Measurements from ENCODE around the gene ERC2.

Gene ERC2

DNA sequence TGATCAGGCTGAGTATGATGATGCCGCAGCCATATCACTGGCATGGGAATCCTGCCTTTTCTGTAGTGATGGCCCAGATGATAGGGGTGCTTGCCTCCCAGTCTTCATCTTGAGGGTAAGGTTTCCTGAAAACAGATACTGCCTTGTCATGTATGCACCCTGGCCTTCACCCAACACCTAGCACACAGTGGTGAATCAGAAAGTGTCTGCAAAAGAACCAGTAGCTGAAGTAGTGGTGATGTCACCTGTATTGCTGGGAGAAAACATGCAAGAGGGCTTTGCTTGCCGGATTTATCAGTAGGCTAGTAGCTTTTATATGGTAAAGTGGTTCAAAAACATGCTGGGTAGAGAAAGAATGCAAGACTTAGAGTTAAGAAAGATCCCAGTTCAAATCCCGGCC, 561.4 kb downstream of the ERC2 start:
- DNase-seq (no peak), ATAC-seq (no peak)
- Mint-ChIP-seq H3K4me1 (no peaks in the 10 kb centered on the region), H3K27ac (no peak overlapping the region), H3K4me3 (no peak overlapping the region), H3K27me3 (peaks cover 4% of the 10 kb centered on the region), H3K9me3 (no peaks in the 10 kb centered on the region), H3K36me3 (ENCODE audit: low read depth) (no peaks in the 10 kb centered on the region)

DNA sequence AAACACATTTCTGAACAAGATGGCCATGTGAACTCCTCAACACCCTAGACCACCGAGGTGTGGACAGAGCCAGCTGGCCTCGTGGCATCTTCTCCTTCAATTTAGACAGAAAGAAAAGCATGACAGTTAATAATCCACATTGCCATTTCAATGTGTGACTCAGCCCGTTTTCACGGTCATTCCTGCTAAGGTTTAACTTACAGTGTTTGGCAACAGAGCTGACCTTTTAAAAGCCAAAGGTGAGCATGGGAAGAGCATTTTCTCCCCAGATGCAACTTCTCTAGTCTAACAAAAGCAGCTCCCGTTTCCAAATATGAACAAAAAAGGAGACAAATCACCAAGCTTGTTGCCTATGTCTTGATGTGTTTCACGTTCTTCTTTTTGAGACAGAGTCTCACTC, 563.6 kb downstream of the ERC2 start:
- Mint-ChIP-seq H3K4me3 (no peak overlapping the region), H3K27me3 (peaks cover 4% of the 10 kb centered on the region), H3K36me3 (ENCODE audit: low read depth) (no peaks in the 10 kb centered on the region), H3K4me1 (no peaks in the 10 kb centered on the region), H3K9me3 (no peaks in the 10 kb centered on the region), H3K27ac (no peak overlapping the region)
- ATAC-seq (no peak), DNase-seq (no peak)

DNA sequence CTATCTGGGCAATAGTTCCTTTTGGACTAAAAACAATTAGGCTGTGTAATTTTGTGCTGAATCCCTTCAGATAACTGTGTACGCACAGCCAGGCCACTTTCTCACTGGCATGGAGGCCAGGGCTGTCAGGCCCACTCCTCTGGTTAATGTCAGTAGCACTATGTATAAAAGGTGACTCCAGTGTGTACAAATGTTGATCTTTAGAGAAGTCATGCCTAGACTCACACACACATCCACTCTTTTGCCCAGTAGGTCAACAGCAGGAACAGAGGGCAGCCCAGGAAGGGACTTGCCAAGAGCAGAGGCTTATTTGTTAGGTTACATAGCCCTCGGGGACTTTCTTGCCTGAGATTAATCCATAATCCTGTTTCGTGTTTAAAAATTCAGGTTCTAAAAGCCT, 564.6 kb downstream of the ERC2 start:
- no peaks in the 10 kb centered on the region for H3K9me3 Mint-ChIP-seq
- peaks cover 2% of the 10 kb centered on the region for H3K27me3 Mint-ChIP-seq
- DNase-seq (no peak), ATAC-seq (no peak)
- no peak overlapping the region for H3K27ac Mint-ChIP-seq
- H3K36me3 Mint-ChIP-seq (ENCODE audit: low read depth) = no peaks in the 10 kb centered on the region
- H3K4me3 Mint-ChIP-seq = no peak overlapping the region
- H3K4me1 Mint-ChIP-seq = no peaks in the 10 kb centered on the region

DNA sequence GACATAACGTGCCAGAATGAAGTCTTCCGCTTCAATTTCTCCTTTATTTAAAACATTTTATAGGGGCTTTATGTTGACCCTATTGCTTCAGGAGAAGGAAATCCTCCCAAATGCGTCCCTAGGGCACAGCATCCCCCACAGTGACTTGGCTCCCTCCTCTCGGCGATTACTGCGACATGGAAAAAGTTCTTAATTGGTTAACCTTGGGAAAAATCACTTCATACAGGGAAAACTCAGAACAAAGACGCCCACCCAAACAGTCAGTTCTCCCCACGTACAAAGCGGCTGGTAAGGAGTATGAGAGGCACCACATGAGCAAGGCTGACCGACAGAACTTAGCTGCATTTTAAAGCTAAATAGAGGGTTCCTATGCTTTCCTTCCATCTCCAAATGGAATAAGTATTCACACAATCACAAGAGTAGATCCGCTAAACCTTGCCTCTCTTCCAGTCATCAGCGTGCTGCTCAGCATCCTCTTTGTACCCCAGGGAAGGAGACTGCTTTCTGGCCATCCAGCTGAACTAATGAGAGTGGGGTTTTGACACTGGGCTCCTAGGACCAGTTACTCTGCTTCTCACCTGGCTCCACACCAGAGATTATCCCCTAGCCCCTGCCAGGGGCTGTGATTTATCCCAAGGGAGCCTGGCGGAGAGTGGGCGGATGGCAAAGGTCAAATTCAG, 565.9 kb downstream of the ERC2 start:
- Mint-ChIP-seq H3K27ac (no peak overlapping the region), H3K4me3 (no peak overlapping the region), H3K27me3 (peaks cover 2% of the 10 kb centered on the region), H3K9me3 (no peaks in the 10 kb centered on the region), H3K36me3 (ENCODE audit: low read depth) (no peaks in the 10 kb centered on the region), H3K4me1 (no peaks in the 10 kb centered on the region)
- DNase-seq (no peak), ATAC-seq (no peak)

DNA sequence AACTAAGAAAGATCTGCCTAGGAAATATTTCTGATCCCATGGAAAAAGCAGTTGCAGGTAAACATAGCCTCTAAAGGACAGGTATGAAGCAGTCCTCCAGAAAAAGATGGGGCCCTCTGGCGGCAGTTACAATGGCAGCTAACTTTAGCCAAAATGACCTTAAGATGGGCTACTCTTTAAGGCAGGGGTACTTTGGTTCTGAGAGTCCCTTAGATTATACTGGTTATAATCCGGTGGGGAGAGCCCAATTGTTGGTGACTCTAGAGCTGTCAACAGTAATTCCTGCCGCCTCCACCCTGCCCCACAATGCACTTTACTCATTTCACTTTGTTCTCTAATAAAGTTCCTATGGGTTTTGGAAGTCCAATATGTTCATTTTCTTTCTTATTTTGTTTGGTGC, 568.4 kb downstream of the ERC2 start:
- DNase-seq (no peak), ATAC-seq (no peak)
- Mint-ChIP-seq H3K9me3 (no peaks in the 10 kb centered on the region), H3K27ac (no peak overlapping the region), H3K4me1 (no peaks in the 10 kb centered on the region), H3K4me3 (no peak overlapping the region), H3K36me3 (ENCODE audit: low read depth) (no peaks in the 10 kb centered on the region), H3K27me3 (no peaks in the 10 kb centered on the region)

DNA sequence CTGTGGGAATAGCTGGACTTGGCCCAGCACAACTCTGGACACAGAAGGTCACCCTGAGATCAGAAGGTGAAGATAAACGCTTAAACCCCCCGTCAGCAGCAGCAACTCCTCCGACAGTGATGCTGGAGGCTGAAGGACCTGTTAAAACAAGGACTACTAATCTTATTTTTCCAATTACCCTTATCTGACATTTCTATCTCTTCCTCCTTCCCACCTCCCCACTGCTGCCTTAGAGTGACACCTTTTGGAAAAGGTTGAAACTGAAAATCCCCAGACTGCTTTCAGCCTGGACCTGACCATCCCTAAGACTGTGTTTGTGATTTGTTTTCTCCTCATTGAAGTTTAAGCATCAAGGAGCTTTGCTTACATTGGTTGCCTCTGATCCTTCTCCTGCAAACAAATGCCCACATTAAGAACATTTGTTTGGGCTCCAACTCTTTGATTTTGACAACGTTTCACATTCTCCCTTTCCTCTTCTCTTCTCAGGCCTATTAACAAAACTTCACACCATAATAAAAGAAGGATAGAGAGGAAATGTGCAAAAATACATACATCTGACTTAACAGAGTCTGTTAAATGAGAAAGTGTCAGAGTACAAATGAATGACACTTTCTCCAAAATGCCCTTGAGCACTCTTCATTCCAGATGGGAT, 570.6 kb downstream of the ERC2 start:
- Mint-ChIP-seq H3K27me3 (no peaks in the 10 kb centered on the region), H3K36me3 (ENCODE audit: low read depth) (no peaks in the 10 kb centered on the region), H3K4me1 (no peaks in the 10 kb centered on the region), H3K4me3 (no peak overlapping the region), H3K27ac (no peak overlapping the region), H3K9me3 (no peaks in the 10 kb centered on the region)
- ATAC-seq (no peak), DNase-seq (no peak)

DNA sequence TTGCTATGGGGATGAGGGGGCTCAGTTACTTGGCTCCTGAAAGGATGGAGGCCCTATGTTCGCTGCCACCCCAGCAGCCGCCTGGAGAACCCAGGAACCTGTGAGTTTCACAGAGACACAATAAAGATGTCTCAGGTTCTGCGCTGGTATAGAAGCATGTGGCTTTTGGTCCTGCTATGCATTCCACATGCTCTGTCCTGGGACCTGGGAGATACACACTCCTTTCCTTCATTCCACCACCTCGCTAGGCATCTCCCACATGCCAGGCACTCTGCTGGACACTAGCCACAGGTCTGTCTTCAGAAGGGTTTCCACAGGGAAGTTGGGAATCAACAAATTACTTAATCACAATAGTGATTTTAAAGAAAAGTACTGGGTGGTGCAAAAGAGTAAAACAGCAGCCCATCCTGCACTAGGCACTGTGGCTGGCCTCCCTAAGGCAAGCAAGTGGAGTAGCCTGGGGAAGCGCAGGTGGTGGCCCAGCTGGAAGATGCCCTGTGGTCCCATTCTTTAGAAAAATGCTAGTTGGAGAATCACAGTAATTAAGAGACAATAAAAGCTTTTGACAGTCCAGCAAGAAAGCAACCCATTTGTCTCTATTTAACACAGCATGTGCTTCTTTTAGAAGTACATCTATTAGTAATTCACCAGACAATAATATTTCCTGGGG, 572.2 kb downstream of the ERC2 start:
- H3K27me3 Mint-ChIP-seq = no peaks in the 10 kb centered on the region
- H3K4me1 Mint-ChIP-seq = no peaks in the 10 kb centered on the region
- ATAC-seq (no peak), DNase-seq (no peak)
- H3K27ac Mint-ChIP-seq = no peak overlapping the region
- H3K9me3 Mint-ChIP-seq = no peaks in the 10 kb centered on the region
- H3K36me3 Mint-ChIP-seq (ENCODE audit: low read depth) = no peaks in the 10 kb centered on the region
- H3K4me3 Mint-ChIP-seq = no peak overlapping the region

DNA sequence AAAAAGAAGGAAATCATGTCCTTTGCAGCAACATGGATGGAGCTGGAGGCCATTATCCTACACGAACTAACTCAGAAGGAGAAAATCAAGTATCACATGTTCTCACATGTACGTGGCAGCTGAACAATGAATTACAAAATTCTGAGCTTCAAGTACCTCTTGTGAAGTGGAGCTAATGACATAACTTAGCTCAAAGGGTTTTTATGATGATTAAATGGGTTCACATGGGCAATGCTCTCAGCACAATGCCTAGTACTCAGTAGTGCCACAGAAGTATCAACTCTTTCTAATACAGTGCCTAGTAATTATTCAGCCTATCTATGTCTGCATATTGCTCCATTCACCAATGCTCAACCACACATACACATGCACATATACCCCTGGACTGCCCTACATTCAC, 573.7 kb downstream of the ERC2 start:
- no peak for DNase-seq
- Mint-ChIP-seq H3K27ac (no peak overlapping the region), H3K4me3 (no peak overlapping the region), H3K27me3 (no peaks in the 10 kb centered on the region), H3K36me3 (ENCODE audit: low read depth) (no peaks in the 10 kb centered on the region), H3K4me1 (no peaks in the 10 kb centered on the region), H3K9me3 (no peaks in the 10 kb centered on the region)
- ATAC-seq = no peak

DNA sequence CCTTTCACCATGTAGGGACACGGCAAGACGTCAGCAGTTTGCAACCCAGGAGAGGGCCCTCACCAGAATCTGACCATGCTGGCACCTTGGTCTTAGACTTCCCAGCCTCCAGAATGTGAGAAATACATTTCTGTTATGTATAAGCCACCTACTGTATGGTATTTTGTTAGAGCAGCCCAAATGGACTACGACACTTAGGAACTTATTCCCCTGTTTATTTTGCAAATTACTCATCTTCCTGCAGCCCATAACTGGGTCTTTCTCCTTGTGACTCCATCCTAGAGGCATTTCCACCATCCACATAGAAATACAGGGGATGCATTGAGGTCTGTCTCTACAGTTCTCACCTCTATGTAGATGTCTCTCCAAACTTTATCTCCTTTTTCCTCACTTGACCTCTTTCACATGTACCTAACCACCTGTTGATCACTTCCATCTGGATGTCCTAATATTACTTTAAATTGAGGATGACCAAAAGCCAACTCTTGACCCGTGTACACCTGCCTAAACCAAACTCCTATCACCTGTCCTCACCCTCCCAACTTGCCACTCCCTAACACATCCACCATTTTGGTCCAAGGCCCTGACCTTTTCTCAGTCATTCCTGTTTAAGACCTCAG, 575.1 kb downstream of the ERC2 start:
- ATAC-seq = no peak
- Mint-ChIP-seq H3K9me3 (no peaks in the 10 kb centered on the region), H3K27ac (no peak overlapping the region), H3K27me3 (no peaks in the 10 kb centered on the region), H3K4me3 (no peak overlapping the region), H3K36me3 (ENCODE audit: low read depth) (no peaks in the 10 kb centered on the region), H3K4me1 (no peaks in the 10 kb centered on the region)
- DNase-seq = no peak

DNA sequence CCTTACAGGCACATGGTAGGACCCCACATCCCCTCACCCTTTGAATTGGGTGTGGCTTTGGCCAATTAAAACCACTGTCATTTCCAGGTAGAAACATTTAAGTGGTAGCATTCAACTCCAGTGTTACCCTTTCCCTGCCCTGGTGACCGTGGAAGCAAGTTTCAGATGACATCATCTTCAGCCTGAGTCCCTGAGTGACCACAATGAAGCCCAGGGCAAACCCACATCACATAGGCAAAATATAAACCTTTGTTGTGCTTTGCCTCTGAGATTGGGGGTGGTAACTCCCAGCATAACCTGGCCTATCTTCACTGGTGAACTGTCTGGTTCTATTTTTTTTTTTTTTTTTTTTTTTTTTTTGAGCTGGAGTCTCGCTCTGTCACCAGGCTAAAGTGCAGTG, 577.2 kb downstream of the ERC2 start:
- no peak overlapping the region for H3K27ac Mint-ChIP-seq
- no peaks in the 10 kb centered on the region for H3K9me3 Mint-ChIP-seq
- no peaks in the 10 kb centered on the region for H3K4me1 Mint-ChIP-seq
- no peak overlapping the region for H3K4me3 Mint-ChIP-seq
- no peaks in the 10 kb centered on the region for H3K27me3 Mint-ChIP-seq
- DNase-seq (no peak), ATAC-seq (no peak)
- H3K36me3 Mint-ChIP-seq (ENCODE audit: low read depth) = no peaks in the 10 kb centered on the region

DNA sequence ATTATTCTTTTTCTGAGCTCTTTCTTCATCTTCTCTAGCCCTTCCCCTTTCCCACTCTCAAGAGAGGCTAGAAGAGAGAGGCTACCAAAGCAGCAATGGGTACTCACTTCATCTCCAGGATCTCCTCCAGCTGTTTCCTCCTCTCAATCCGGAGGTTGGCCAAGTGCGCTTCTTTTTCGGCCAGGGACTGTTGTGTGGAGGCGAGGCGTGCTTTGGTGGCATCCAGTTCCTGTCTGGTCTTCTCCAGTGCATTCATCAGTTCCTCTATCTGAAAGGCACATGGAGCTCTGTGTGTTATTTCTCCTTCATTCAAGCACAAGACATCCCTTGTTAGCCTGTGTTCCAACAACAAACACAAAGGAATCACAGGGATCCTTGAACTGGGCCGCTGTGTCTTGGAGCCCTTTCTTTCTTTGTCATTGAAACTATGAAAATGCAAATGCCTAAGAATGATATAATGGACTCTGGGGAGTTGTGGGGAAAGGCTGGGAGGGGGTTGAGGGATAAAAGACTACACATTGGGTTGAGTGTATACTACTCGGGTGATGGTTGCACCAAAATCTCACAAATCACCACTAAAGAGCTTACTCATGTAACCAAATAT, 579.9 kb downstream of the ERC2 start:
- Mint-ChIP-seq H3K27ac (no peak overlapping the region), H3K36me3 (ENCODE audit: low read depth) (no peaks in the 10 kb centered on the region), H3K27me3 (no peaks in the 10 kb centered on the region), H3K4me3 (no peak overlapping the region), H3K4me1 (no peaks in the 10 kb centered on the region), H3K9me3 (no peaks in the 10 kb centered on the region)
- DNase-seq (no peak), ATAC-seq (no peak)

DNA sequence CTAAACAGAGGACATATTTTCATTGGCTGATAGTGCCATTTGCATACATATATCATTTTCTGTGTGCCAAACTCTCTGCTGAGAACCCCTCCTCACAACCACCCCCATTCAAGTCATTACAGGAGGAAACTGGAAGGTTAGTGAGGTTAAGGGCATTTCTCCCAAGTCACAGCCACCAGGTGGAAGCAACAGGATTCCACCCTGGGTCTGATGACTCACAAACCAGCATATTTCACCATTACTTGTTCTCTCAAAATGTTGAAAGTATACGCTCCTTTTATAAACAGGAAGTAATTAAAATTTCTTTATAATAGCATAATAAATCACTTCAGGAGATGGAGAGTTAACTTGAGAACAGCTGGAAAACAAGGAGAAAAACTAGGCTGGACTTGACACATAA, 582.5 kb downstream of the ERC2 start:
- ATAC-seq (no peak), DNase-seq (no peak)
- no peak overlapping the region for H3K4me3 Mint-ChIP-seq
- H3K27me3 Mint-ChIP-seq = no peaks in the 10 kb centered on the region
- H3K27ac Mint-ChIP-seq = no peak overlapping the region
- H3K4me1 Mint-ChIP-seq = no peaks in the 10 kb centered on the region
- no peaks in the 10 kb centered on the region for H3K9me3 Mint-ChIP-seq
- no peaks in the 10 kb centered on the region for H3K36me3 Mint-ChIP-seq (ENCODE audit: low read depth)

DNA sequence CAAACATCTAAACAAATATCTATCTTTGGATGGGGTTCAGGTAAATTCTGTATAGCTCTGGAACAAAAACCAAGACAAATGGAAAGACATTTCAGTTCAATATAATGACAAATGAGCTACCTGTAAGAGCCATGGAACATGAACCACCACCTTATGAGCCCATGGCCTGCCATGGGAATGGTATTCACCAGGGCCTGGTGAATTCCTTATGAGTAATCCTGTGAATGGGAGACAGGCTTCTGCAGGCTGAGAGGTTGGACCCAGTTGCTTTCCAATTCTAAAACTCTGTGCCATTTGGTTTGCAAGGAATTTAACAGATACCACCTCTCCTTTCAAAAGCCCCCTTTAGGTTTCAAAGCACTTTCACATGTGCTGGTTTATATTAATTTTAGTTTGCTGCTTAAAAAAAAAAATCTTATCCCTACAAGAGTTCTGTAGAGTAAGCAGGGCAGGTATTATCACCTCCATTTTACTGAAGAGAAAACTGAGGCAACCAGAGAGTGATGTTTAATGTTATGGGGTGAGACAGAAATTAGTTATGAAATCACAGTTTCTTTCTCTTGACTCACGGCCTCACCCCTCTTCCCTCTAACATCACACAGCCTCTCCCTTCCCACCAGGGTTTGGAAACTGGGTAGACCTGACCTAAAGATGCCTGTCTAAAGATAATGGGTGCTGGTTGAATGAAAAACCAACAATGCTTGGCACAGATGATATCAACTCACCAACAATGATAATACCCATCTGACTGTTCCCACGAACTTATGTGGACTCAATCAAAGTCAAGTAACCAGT, 583.6 kb downstream of the ERC2 start:
- Mint-ChIP-seq H3K27me3 (no peaks in the 10 kb centered on the region), H3K36me3 (ENCODE audit: low read depth) (no peaks in the 10 kb centered on the region), H3K9me3 (no peaks in the 10 kb centered on the region), H3K27ac (no peak overlapping the region), H3K4me3 (no peak overlapping the region), H3K4me1 (no peaks in the 10 kb centered on the region)
- no peak for ATAC-seq
- no peak for DNase-seq

DNA sequence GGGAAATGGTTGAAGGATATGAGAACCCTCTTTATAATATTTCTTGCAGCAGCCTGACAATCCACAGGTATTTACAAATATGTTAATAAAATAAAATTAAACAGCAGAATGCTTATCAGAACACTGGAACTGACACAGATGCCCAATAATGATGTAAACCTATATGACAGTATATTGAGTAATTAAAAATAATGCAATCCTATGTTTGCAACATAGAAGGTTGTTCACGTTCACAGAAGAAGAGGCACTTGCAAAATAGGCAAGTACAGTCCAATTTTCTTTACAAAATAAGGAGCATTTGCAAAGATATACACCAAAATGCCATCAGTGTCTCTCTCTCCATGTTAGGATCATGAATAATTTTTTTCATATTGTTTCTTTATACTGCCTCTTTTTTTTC, 584.2 kb downstream of the ERC2 start:
- no peak overlapping the region for H3K4me3 Mint-ChIP-seq
- H3K27me3 Mint-ChIP-seq = no peaks in the 10 kb centered on the region
- H3K4me1 Mint-ChIP-seq = no peaks in the 10 kb centered on the region
- H3K27ac Mint-ChIP-seq = no peak overlapping the region
- no peaks in the 10 kb centered on the region for H3K36me3 Mint-ChIP-seq (ENCODE audit: low read depth)
- H3K9me3 Mint-ChIP-seq = no peaks in the 10 kb centered on the region
- ATAC-seq (no peak), DNase-seq (no peak)

Data from activated naive CD8-positive, alpha-beta T cell treated with anti-CD3 and anti-CD28 coated beads, Interleukin-2, amount 50 U/mL, for 24 hours (primary cell).